COLO829 (cell line): ENCODE measurements around the gene VSX1.
A peak's percentile ranks its signal among the peaks of the same experiment; 100 is the strongest.

Experiments used
- DNase-seq: peaks from one replicate; pipeline ENCODE4 v3.0.0; 2012; ENCODE audit warnings: low spot score

VSX1 gene

DNA sequence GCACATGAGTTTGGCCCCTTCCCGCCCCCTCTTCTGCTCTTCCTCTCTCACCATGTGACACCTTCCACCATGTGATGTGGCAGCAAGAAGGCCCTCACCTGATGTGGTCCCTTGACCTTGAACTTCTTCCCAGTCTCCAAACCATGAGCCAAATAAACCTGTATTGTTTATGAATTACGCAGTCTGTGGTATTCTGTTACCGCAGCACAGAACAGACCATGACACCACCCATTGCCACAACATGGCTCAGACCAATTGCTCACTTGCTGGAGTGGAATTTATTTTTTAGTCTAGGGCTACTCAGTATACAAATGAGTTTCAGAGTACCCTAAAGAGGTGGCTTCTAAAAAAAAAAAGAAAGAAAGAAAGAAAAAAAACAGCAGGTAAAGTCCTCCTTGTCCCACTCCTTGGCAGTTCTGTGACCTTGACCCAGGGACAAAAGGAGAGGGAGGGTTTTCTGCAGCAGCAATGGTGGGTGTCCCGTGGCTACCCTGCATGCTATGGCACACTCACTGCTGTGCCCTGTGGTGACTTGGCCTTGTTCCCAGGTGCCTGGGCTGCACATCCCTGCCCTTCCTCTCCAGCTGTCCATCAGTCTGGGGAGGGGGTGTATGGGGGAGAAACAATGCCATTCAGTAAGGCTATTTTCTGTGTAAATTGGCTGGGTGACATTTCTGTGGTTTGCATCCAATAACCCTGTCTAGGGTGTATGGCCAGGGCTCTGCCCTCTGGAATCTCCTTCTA lies 5.4 kb upstream of the VSX1 start:
- no peak for DNase-seq

DNA sequence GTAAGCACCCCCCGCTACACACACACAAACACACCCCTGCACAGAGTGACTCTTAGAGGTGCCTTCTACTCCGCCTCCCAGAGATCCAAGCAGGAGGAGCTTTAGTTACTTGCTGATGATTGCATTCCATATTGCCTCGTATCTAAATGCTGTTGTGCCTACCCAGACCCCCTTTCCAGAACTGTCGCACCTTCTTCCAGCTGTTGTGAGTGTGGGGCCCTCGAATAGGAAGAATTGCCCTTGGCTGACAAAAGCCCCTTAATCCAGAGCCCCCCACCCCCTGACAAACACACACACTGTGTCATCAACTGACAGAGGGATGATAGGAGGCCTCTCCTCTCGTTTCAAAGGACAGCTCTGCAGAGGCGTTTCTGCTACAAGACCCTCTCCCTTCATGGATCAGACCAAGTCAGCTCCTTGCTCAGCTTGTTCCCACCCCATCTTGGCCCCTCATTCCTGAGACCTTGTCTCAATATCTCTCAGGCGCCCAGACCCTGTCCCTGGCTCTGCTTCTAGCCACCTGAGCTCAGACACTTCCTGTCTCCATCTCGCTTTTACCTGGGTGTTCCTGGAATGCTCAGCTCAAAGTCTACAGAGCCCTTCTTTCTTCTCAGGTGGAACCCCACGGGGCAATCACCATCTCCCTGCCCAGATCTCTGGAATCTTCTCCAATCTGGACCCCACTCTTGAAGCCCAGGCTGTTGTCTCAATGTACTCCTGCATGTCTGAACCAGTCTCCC lies 4.0 kb upstream of the VSX1 start:
- DNase-seq: no peak

DNA sequence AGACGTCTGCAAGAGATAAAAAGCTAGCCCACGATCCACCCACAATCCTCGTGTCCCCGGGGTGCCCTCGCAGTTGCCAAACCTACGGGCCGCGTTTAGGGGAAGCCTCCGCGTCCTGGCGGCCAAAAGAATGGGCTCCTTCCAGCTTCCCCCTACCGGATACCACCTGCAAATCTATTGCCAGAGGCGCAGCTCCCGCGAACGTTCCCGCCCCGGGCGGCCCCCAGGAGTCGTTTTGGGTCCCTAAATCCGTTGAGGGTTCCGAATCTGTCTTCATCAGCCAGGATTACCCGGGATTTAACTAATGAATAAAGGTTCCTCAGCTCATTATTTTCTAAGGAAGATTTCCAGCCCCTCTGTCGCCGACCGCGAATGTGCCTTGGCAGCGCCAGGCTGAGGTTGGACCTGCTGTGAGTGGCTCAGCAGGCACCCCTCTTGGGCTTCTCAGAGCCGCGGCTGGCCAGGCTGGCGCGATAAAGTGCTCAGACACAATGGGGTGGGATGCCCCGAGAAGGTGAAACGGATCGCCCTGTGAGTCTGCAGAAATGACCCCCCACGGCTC lies 2.8 kb upstream of the VSX1 start:
- DNase-seq: no peak

DNA sequence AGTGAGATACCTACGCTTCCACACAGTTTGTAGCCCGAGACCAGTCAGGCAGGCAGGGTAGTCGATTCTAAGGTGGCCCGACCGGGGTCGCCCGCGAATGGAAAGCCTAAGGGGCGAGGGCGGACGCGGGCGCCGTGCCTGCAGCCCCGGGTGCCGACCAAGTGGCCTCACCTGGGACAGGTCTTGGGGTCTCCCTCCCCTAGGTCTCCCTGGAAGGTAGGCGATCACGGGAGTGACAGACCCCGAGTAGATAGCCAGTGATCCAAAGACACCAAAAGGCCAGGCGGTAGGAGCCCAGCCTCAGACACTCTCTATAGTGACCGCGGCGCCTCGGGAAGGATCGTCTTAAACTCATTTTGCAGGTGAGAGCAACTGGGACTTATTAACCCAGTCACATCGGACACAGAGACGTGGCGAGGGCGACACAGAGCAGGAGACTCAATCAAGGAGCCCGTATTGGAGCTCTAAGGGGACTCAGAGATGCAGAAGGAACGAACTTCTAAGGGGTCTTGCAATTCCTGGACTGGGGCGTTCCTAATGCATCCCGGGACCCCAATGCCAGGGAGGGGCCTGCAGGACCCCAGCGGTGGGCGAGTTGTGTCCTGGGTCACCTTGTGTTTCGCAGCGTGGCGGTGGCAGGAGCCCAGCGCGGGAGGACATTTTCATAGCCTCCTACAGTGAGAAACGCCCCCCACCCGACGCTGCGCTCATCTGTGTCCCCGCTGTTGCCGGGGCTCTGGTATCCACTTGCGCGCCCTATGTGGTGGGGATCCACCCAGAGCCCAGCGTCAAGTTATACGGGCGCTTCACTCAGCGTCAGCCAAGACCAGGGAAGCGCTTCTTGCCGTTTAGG lies 2.1 kb upstream of the VSX1 start:
- no peak for DNase-seq

DNA sequence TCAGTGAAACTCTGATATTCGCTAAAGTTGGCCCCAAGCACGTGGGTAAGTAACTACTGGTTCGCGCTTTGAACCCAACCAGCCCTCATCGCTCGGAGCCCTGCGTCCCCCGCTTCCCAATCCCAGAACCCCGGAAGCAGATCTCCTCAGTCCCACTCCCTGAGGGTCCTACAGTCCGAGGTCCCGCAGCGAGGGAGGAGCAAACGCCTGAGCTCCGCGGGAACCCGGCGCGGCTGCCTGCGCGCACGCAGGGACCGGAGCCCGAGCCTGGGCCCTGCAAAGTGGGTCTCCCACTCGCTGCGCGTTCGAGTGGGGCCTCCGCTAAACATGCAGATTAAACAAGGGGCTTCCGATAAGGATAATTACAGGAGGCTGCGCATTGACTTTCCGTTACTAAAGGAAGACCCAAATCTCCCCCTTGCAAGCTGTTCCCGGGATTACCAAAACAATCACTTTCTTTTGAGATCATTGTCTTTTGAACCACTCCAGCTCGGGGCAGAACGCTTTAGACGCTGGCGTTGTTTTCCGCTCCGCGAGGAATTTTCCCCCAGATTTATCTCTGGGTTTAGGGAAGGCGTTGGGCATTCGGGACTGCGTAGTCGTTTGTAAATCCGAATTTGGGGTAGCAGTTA lies 1.3 kb upstream of the VSX1 start:
- no peak for DNase-seq

DNA sequence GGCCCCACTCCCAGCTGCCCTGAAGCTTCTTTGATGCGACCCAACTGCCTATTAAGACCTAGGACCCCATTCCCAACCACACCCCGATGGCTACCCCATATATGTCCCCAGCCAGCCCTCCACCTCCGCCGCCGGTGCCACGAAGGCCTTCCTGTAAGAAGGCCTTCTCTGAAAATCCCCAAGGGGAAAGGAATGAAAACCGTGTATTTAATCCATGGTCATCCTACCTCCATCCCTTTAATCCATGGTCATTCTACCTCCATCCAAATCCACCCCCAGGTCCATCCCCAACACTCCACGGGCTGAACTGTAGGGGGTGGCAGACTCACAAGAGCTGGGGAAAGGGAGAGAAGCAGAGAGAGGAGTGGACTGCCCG lies 545 bp upstream of the VSX1 start:
- no peak for DNase-seq

DNA sequence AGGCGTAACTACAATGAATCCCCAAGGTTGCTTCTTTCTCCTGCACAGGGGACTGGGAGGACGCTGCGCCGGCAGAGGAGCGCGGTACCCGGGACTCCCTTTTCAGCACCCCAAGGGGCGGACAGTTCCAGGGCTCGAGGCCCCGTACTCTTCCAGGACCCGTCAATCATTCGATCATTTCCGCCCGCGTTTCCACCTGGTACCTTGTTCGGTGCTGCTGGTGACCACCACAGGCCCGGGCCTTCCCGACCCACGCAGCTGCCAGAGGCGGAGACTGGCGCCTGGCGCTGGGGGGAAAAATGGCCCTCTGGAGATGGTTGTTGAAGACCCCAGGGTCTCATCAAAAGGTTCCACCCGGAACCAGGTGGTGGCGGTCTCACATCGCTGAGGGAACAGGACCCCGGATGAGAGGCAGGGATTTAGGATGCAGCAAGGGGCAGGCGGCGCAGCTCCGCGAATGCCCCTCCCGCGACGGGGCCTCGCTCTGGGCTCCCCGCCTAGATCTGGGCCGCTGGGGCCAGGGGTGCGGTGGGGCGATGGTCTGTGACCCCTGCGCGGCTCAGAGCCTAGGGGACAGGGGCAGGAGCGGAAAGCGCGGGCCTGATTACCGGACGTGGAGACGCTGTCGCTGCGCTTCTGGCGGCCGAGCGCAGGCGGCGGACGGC lies 744 bp downstream of the VSX1 start:
- DNase-seq: no peak

DNA sequence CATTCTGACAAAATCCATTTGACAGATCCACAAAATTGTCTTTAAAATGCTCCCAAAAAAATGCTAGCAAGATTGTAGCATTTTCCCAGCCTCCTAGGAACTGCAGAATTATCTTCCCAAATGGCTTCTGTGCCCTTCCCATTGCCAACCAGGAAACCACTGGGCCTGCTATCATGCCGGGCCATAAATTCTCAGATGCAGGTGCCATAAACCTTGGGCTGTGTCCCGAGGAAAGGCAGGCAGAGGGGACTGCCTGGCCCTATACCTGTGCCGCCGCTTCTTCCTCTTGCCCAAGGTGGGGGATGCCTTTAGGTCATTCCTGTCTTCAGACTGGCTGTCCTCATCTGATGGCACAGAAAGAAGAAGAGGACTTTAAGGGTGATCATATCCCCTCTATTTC lies 2.8 kb downstream of the VSX1 start:
- no peak for DNase-seq

DNA sequence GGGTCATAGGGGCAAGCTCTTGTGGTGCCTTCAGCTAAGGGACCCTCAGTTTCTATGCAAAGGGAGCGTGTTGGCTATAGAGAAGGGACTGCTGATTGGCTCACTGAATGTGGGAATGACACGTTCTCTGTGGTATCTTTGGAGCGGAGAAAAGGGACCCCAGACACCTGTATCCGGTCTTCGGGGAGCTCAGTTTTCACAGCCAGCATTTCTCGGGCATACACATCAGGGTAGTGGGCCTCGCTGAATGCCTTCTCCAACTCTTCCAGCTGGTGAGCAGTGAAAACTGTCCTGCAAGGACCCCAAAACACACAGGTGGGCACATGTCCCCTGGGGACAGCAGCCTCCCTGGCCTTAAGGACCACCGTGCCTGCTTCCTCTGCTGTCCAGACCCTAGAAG lies 3.3 kb downstream of the VSX1 start:
- DNase-seq: no peak

DNA sequence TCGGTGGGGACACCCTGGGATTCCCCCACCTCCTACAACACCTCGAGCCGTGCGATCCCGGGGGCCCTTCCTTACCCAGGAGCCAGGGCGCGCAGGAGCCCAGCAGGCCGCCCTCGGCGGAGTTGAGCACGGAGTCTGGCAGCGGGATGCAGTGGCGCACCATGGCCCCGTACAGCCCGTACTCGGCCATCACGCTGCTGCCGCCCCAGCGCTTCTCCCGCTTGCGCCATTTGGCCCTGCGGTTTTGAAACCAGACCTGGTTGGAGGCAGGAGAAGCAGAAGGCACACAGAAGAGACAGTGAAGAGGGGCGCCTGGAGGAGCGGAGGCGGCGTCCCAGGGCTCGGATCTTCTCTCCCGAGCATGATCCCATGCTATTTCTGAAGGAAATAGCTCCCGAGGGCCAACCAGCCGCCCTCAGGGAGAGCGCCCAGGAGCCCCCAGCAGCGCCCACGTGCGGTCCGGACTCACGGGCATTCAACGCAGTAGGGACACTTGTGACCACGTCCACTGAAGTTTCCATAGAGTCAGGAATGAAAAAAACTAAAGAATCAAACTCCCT lies 4.3 kb downstream of the VSX1 start:
- DNase-seq: no peak

DNA sequence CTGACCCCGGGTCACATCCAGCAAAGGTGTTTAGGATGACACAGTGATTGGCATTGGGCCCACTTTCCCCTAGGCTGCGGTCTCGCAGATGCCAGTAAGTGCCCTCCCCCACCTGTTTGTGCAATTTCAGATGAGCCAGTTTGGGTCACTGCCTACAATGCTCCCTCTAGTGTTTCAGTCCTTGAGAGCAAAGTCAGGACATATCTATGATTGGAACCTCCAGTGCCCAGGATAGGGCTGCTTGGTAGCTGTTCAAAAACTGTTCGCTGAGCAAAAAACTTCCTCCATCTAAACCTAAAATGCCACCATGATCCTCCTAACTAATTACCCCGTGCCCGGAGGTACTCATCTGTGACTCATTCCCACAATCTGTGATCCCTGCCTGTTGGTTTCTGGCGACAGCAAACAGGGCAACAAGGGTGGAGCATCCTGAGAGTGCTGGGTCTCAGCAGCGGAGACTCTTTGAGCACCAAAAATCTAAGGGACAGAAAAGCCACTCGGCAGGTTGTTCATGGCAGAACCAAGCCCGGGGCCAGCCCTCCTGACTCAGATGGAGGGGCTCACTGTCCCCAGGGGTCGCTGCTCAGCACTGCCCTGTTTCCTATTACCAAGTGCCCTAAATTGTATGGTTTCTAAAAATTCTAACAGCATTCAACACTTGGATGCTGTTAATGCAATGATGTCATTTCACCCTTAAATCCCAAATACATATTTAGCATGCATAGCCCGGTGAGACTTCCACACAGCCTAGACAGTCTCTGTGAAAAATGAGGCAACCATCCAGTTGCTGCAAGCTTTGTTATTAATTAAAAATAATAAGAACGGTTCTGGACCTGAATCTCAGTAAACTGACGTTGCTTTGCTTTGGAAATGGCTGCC lies 5.0 kb downstream of the VSX1 start:
- peak; percentile 70 for DNase-seq

DNA sequence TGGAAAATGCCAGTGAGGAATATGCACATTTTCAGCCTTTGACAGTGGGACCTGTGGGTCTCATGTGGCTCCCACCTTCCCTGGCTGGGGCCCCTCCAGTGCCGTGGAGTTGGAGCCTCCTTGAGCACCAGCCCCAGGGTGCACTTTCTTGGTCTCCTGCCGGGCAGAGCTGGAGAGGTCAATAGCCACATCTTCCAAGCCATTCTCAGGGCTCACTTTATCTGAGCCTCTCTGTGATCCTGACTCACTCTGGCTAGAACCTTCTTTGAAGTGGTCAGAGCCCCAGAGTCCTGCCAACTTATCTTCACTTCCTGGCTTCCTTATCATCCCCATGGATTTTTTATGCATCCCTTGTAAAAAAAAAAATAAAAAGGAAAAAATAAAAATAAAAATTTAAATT lies 5.7 kb downstream of the VSX1 start:
- peak; percentile 81 for DNase-seq

DNA sequence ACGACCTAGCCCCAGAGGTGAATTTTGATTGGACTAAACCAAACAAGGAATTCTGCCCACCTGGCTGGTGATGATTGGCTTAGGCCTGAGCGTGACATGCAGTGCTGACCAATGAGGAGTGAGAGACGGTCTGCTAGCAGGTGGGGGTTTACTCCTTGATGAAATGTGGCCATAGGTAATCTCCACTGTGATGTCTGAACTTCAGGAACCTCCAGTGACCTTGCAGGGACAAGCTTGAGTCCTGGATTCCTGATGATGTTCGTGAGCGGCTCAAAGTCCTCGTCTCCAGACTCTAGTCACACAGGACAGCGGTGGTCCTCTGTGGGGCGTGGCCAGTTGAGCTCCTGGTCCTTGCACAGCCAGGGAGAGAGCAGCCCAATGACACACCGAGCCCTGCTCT lies 8.4 kb downstream of the VSX1 start:
- no peak for DNase-seq

DNA sequence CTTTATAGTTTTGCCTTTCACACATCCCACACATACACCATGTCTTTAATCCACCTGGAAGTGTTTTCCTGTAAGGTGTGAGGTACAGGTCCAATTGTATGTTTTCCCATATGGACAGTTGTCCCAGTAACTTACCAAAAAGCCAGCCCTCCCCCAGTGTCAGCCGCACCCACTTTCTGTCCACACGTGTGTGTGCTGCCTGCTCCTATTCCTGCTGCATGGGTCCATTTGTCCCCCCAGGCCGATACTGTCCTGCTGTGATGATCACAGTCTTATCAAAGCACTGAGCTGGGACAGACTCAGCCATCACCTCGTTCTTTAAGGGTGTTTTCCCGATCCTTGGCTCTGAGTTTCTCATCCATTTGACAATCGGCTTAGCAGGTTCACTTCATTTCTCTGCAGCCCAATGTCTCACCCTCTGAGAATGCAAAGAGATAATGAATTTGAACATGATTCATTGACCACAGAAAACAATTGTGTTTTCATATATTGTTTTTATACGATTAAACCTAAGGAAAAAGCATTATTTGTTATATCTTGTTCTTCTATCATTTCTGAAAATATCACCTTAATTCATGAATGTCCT lies 9.6 kb downstream of the VSX1 start:
- no peak for DNase-seq

DNA sequence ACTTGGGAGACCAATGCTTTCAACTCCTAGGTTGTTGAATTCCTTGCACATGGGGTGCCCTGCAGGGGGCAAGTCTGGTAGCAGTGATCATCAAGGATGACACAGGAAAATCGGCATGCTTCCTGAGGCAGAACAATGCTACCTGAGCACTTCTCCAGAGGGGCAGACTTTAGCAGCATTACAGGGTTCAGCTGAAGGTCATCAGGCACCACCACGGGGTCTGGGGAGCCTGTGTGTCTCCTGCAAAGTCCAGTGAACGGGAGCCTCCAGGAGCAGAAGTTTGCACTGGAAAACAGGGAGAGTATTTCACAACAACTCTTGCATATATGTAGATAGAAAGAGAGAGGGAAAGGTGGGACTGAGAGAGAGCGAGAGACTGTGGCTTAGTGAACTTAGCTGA lies 10.2 kb downstream of the VSX1 start:
- no peak for DNase-seq

DNA sequence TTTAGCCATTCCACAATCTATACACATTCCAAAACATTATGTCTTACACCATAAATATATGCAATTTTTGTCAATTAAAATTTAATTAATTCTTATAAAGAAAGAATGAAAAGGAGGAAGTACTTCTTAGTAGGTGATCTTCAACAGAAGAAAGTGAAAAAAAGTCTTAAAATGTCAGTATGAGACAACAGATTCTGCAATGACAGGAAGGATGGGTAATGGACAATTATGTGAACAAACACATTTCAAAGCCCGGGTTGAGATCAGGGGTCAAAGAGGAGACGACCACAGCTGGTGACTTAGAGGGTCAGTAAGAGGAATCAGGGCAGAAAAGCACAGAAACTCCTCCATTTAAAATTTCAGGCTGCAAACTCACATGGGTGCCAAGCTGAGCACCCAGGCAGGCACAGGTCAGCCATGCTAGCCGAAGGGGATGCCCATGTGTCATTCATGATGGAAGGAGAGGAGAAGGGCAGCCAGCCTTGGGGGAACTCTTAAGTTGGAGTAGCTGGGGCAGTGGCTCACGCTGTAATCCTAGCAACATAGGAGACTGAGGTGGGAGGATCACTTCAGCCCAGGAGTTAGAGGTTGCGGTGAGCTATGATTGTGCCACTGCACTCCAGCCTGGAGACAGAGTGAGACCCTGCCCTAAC lies 11.0 kb downstream of the VSX1 start:
- no peak for DNase-seq

DNA sequence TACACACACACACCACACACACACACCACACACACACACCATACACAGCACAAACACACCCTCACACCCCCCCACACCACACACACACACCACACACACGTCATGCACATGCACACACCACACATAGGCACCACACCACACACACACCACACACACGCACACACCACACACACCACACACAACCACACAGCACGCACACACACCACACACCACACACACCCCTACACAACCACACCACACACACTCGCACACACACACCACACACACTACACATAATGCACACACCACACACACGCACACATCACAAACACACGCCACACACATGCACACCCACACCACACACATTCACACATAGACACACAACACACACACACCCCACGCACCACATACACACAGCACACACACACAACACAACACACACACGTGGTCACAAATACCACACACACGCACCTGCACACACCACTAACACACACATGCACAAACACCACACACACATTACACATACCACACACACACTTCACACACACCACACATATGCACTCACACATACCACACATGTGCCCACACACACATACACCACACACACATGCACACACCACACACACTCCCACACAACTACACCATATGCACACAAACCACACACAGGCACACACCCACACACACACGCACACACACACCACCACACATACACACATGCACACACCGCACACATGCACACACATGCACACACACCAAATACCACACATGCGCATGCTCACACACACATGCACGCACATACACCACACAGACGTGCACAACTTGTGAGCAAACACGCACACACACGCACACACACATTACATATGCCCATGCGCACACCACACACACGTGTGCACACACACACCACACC lies 14.6 kb downstream of the VSX1 start:
- DNase-seq: no peak

DNA sequence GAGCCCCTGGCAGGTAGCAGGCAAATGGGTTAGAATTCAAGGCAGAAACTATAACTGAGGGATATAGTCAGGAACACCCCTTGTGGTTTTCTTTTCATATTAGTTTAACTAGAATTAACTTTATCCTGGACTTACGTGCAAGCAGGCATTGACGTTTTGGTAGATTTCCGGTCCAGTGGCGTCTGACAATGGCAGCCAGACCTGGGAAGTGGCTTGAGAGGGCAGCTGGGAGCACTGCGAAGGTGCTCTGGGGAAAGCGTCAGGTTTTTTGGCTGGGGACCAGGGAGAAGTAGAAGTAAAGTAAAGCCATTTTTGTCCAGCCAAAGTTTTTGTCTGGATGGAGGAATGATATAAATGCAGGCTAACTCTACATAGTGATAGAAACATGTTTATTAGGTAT lies 15.6 kb downstream of the VSX1 start:
- no peak for DNase-seq
